Lung (tissue), 12 donors: ENCODE measurements around the gene POLR3K. TPM values are rescaled to one million over a fixed set of nuclear protein-coding genes. Genes with fewer than 3 reads are reported as not detected.

Experiments
- ATAC-seq: fragments of 200-7000 bp; cut with Tn5 transposase; one replicate; pipeline ENCODE4 v1.9.1; 2020; ENCODE audit warnings: moderate number of reproducible peaks; ENCODE audit not compliant: insufficient read depth, low FRiP score
- DNase-seq, 3 donors: peaks; one replicate each; pipeline ENCODE4 v3.0.0-alpha.2; 2013 to 2017
- H3K27ac ChIP-seq, 2 donors: one replicate each; pipeline ENCODE4 v1.5.1; 2013; ENCODE audit warnings: mild to moderate bottlenecking in 2 of 2, moderate library complexity in 2 of 2, control low read depth in 1 of 2, inconsistent platforms in 1 of 2, low read depth in 1 of 2, low read length in 1 of 2
- H3K27me3 ChIP-seq, 3 donors: one replicate each; pipeline ENCODE4 v1.5.1; 2013; ENCODE audit warnings: low read length in 2 of 3; ENCODE audit not compliant: control insufficient read depth in 3 of 3, insufficient read depth in 3 of 3
- H3K36me3 ChIP-seq, 4 donors: one replicate each; pipeline ENCODE4 v1.5.1; 2013; ENCODE audit warnings: low read length in 4 of 4, mild to moderate bottlenecking in 1 of 4, moderate library complexity in 1 of 4; ENCODE audit not compliant: control insufficient read depth in 4 of 4, insufficient read depth in 4 of 4
- H3K4me1 ChIP-seq, 5 donors: one replicate each; pipeline ENCODE4 v1.5.1; 2013; ENCODE audit warnings: low read length in 5 of 5, mild to moderate bottlenecking in 2 of 5, moderate library complexity in 1 of 5; ENCODE audit not compliant: control insufficient read depth in 5 of 5, insufficient read depth in 5 of 5
- H3K4me3 ChIP-seq: one replicate; pipeline ENCODE4 v1.5.1; 2013; ENCODE audit warnings: mild to moderate bottlenecking, control low read depth, moderate library complexity
- H3K9ac ChIP-seq, 2 donors: one replicate each; pipeline ENCODE4 v1.5.1; 2013; ENCODE audit warnings: low read length in 2 of 2, control low read depth in 1 of 2; ENCODE audit not compliant: insufficient read depth in 1 of 2
- H3K9me3 ChIP-seq, 4 donors: one replicate each; pipeline ENCODE4 v1.5.1; 2013; ENCODE audit warnings: low read length in 3 of 4, mild to moderate bottlenecking in 1 of 4, moderate library complexity in 1 of 4; ENCODE audit not compliant: control insufficient read depth in 4 of 4, insufficient read depth in 3 of 4
- WGBS, 2 donors: extraction: QIAGEN DNeasy Blood & Tissue Kit; methylation state at CpG; one replicate each; pipeline ENCODE4 v1.1.7; 2013; 5-methylcytosine and 5-hydroxymethylcytosine counted together
- polyA plus RNA-seq, 2 donors: library from polyadenylated mRNA; stranded (reverse); fragments of 200-250 nt; gene quantifications; one replicate each; pipeline ENCODE4 v1.2.1, GENCODE V29; 2013
- total RNA-seq, 2 donors: library from RNA; depleted of rRNA in 1 of 2; stranded (reverse); fragments of >200 nt in 1 of 2; gene quantifications; one replicate each; pipeline ENCODE4 v1.2.1, GENCODE V29; 2014 to 2021
- TF ChIP-seq, protein P1 (sequence below): IDR thresholded peaks from 2 replicates; pipeline ENCODE4 v1.5.1; 2012; ENCODE audit warnings: mild to moderate bottlenecking; ENCODE audit errors: control extremely low read depth, extremely low read depth
- donor health status: control.
- donor health status: control.
- donor health status: Bipolar disorder and iron deficiency.
- donor health status: healthy.
- donor health status: DM: yes; HTN: yes; CAD: no.

POLR3K gene
- total and polyA plus RNA-seq, 4 donors, result 4.8 to 15.7 (median 12.0) TPM

DNA sequence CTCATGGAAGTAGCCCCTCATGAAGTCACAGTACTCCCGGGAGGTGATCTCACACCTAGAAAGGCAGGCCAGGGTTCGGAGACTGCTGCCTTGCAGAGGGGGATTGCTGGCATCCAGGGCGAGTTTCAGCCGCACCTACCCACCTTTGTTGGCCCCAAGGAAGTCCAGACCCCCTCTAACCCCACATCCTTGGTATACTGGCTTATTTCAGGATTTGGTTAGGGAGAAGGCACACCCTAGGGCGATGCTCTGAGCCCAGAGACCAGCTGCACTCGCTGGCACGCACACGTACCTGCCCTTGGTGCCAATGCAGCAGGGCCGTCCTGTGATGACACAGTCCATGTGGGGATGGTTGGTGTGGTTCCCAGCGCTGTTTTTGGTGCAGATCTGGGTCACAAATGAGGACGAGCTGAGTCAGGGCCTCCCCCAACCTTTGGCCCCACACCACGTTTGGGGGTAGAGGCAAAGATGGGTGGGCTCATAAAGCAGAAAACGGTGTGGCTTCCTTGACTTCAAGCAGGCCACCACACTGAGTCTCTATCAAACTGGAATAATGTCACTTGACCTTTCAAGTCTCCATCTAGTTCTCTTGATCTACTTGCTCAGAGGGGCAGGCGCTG is 6.1 kb upstream of the POLR3K start:
- DNase-seq, result no peak
- Histone ChIP-seq H3K36me3 (peaks cover 0 to 89% (median 30%) of the 10 kb centered on the region in 4 donors), H3K9ac (no peak overlapping the region)

DNA sequence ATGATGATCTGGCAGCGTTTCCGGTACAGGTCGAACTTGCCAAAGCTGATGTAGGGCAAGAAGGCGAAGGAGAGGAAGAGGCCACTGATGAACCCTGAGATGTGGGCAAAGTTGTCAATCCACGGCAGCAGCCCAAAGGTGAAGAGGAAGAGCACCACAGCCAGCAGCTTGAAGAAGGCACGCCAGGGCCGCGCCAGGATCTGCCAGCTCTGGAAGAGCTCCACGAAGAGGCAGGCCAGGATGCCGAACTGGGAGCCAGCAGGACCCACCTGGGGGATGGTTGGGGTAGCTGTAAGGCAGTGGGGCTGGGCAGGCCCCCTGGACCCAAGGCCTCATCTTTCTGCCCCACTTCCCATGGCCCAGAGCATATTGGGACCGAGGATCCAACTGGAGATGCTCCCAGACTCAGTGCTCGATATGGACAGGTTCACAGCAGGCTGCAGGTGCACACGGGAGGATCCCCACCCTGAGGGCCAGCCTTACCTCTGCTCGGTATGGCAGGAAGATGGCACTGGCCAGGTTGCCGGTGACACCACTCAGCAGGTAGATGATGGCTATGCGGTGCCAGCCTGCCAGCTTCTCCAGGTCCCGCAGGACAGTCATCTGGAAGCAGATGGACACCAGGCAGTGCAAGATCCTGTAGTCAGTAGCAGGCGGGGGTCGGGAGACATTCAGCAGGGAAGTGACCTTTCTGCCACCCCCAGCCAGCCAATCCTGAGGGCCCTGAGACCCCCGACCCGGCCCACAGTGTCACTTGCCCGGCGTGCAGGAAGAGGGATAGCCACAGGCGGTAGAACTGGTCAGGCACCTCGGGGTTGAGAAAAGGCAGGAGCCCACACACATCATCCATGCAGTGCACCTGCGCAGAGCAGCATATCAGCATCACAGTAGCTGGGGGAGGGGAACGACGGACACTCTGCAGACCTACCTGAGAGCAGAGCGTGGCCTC is 5.4 kb upstream of the POLR3K start:
- no peak overlapping the region for H3K27ac ChIP-seq
- 89 to 92% methylated on average over 29 of the region's 29 CpGs for WGBS, 2 donors
- no peak for ATAC-seq
- H3K36me3 ChIP-seq, result peaks cover 0 to 81% (median 27%) of the 10 kb centered on the region in 4 donors
- no peaks in the 10 kb centered on the region for H3K27me3 ChIP-seq
- no peak overlapping the region for H3K9ac ChIP-seq
- DNase-seq, result no peak
- no peak overlapping the region for H3K4me3 ChIP-seq
- TF ChIP-seq, protein P1, sequence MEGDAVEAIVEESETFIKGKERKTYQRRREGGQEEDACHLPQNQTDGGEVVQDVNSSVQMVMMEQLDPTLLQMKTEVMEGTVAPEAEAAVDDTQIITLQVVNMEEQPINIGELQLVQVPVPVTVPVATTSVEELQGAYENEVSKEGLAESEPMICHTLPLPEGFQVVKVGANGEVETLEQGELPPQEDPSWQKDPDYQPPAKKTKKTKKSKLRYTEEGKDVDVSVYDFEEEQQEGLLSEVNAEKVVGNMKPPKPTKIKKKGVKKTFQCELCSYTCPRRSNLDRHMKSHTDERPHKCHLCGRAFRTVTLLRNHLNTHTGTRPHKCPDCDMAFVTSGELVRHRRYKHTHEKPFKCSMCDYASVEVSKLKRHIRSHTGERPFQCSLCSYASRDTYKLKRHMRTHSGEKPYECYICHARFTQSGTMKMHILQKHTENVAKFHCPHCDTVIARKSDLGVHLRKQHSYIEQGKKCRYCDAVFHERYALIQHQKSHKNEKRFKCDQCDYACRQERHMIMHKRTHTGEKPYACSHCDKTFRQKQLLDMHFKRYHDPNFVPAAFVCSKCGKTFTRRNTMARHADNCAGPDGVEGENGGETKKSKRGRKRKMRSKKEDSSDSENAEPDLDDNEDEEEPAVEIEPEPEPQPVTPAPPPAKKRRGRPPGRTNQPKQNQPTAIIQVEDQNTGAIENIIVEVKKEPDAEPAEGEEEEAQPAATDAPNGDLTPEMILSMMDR, result no peak
- H3K4me1 ChIP-seq, result peaks cover 0 to 5% (median 3%) of the 10 kb centered on the region in 5 donors
- H3K9me3 ChIP-seq, result no peaks in the 10 kb centered on the region

More for the DNA sequence above, 6.1 kb upstream of the POLR3K start:
- H3K27me3 ChIP-seq, result no peaks in the 10 kb centered on the region
- ATAC-seq, result no peak
- H3K4me3 ChIP-seq, result no peak overlapping the region
- 89 to 94% methylated on average over 14 of the region's 14 CpGs for WGBS, 2 donors
- no peak overlapping the region for H3K27ac ChIP-seq
- TF ChIP-seq, protein P1, result no peak
- peaks cover 0 to under 1% (median 0%) of the 10 kb centered on the region in 5 donors for H3K4me1 ChIP-seq
- H3K9me3 ChIP-seq, result no peaks in the 10 kb centered on the region

DNA sequence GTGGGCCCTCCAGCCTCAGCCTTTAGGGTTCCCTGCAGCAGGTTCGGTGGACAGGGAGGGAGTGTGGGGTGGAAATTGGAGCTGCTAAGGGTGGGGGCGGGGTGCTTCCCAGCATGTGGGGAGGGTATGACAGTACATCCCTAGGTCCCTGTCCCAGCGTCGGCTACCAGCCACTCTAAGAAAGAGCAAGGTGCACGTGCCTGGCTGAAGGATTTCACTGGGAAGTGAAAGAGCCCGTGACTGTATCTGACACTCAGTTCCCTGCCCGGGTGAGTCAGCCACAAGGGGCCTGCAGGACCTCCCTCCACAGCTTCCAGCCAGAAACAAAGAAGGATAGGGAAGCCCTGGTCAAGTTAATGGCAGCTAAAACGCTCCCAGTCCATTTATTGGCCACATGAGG is 4.3 kb upstream of the POLR3K start:
- DNase-seq (no peak), ATAC-seq (no peak)
- WGBS, 2 donors, result 75 to 80% methylated on average over 8 of the region's 8 CpGs
- Histone ChIP-seq H3K9me3 (no peaks in the 10 kb centered on the region), H3K27ac (no peak overlapping the region), H3K27me3 (no peaks in the 10 kb centered on the region), H3K4me3 (no peak overlapping the region), H3K36me3 (peaks cover 0 to 71% (median 22%) of the 10 kb centered on the region in 4 donors), H3K9ac (no peak overlapping the region), H3K4me1 (peaks cover 0 to 7% (median 3%) of the 10 kb centered on the region in 5 donors)
- TF ChIP-seq, protein P1, result no peak
